Glomerular endothelial cell (primary cell): ENCODE measurements around the gene LTBP2. TPM values are rescaled to one million over a fixed set of nuclear protein-coding genes. Genes with fewer than 3 reads are reported as not detected.
"Not testable (repeated sequence)": the region's sequence is repeated elsewhere in the genome, so short reads cannot be mapped to it uniquely, and the experiment has no call there.

Source experiments
- DNase-seq: peaks from one replicate; pipeline ENCODE4 v3.0.0-alpha.2; 2011; ENCODE audit warnings: low read depth, low spot score; ENCODE audit errors: extremely low read depth
- total RNA-seq: library from RNA; depleted of rRNA; stranded (reverse); fragments of >200 nt; gene quantifications from 2 replicates; pipeline ENCODE4 v1.2.3, GENCODE V29; 2015

The LTBP2 gene
- total RNA-seq, 1 donor from 2014 or later = 261 TPM

- no peak for DNase-seq
Measured at GRCh38 chr14:74463697-74464096, 148.3 kb downstream of the LTBP2 start.

GRCh38 chr14:74462993-74463392 lies 149.0 kb downstream of the LTBP2 start:
- DNase-seq = no peak

- no peak for DNase-seq
Measured at GRCh38 chr14:74459976-74460375, 152.1 kb downstream of the LTBP2 start.

GRCh38 chr14:74459289-74459946 lies 152.6 kb downstream of the LTBP2 start:
- DNase-seq = no peak

- no peak for DNase-seq
Measured at GRCh38 chr14:74457565-74457895, 154.5 kb downstream of the LTBP2 start.

GRCh38 chr14:74456684-74457564 lies 155.1 kb downstream of the LTBP2 start:
- DNase-seq = no peak

GRCh38 chr14:74454397-74454796 lies 157.6 kb downstream of the LTBP2 start:
- not testable (repeated sequence) for DNase-seq

Other genes starting within 250 kb of the LTBP2 start
- gene SYNDIG1L, start 186.0 kb downstream of the LTBP2 start, total RNA-seq = not detected in 2 replicates
- 615 and 804 TPM in 2 replicates for gene NPC2, start 118.9 kb downstream of the LTBP2 start, total RNA-seq
- 10.7 and 11.1 TPM in 2 replicates for gene ISCA2, start 118.5 kb downstream of the LTBP2 start, total RNA-seq
- 27.9 and 44.4 TPM in 2 replicates for gene AREL1, start 100.8 kb upstream of the LTBP2 start, total RNA-seq
- gene FCF1, start 100.9 kb upstream of the LTBP2 start, total RNA-seq = 33.1 and 36.5 TPM in 2 replicates
- gene YLPM1, start 151.1 kb upstream of the LTBP2 start, total RNA-seq = 30.1 and 62.5 TPM in 2 replicates